CD4-positive, alpha-beta memory T cell (primary cell): ENCODE results near the gene FAM210A. TPM values are rescaled to one million over a fixed set of nuclear protein-coding genes. Genes with fewer than 3 reads are reported as not detected.
"Not testable (repeated sequence)": the region's sequence is repeated elsewhere in the genome, so short reads cannot be mapped to it uniquely, and the experiment has no call there.

Experiments used
- CTCF ChIA-PET: fragments of 350-600 bp; sonication (Branson Sonifier 250); formaldehyde crosslinking; loops from one replicate; lab custom pipeline; 2021; ENCODE audit warnings: inconsistent platforms; ENCODE audit not compliant: partially characterized antibody; lab: Charles Lee
- POLR2A ChIA-PET: fragments of 350-600 bp; sonication (Branson Sonifier 250); formaldehyde crosslinking; loops from one replicate; lab custom pipeline; 2021; ENCODE audit not compliant: partially characterized antibody; lab: Charles Lee
- DNase-seq, 5 donors: peaks; one replicate each; pipeline versions ENCODE4 v3.0.0 to v3.0.0-alpha.2; 2020 to 2022; ENCODE audit warnings: mixed read lengths in 1 of 5
- H3K27ac ChIP-seq: one replicate; pipeline ENCODE4 v1.7.0; 2013; ENCODE audit warnings: low read depth, low read length
- H3K27me3 ChIP-seq: 2 replicates; pipeline ENCODE4 v1.7.0; 2013; ENCODE audit warnings: mild to moderate bottlenecking, low read length, moderate library complexity; ENCODE audit not compliant: insufficient read depth
- H3K36me3 ChIP-seq: 2 replicates; pipeline ENCODE4 v1.7.0; 2013; ENCODE audit warnings: mild to moderate bottlenecking, low read length, moderate library complexity; ENCODE audit not compliant: insufficient read depth
- H3K4me1 ChIP-seq: 2 replicates; pipeline ENCODE4 v1.7.0; 2013; ENCODE audit warnings: mild to moderate bottlenecking, low read length, moderate library complexity; ENCODE audit not compliant: insufficient read depth
- H3K4me3 ChIP-seq, 2 donors: one replicate each; pipeline ENCODE4 v1.7.0; 2013; ENCODE audit warnings: low read length in 2 of 2, mild to moderate bottlenecking in 1 of 2
- H3K9me3 ChIP-seq, 2 donors: one replicate each; pipeline ENCODE4 v1.7.0; 2013; ENCODE audit warnings: low read length in 2 of 2, control low read depth in 1 of 2; ENCODE audit not compliant: control insufficient read depth in 1 of 2
- H3K27ac Mint-ChIP-seq, 7 donors: one replicate each; pipeline ENCODE4 v1.8.0; 2020 to 2021; ENCODE audit warnings: mixed read lengths in 7 of 7, mild to moderate bottlenecking in 6 of 7, inconsistent platforms in 3 of 7, moderate library complexity in 3 of 7
- H3K27me3 Mint-ChIP-seq, 2 donors: one replicate each; pipeline ENCODE4 v1.8.0; 2020 to 2021; ENCODE audit warnings: mixed read lengths in 2 of 2
- H3K36me3 Mint-ChIP-seq, 2 donors: one replicate each; pipeline ENCODE4 v1.8.0; 2020 to 2021; ENCODE audit warnings: mixed read lengths in 2 of 2, inconsistent platforms in 1 of 2, mild to moderate bottlenecking in 1 of 2
- H3K4me1 Mint-ChIP-seq, 4 donors: one replicate each; pipeline ENCODE4 v1.8.0; 2020 to 2021; ENCODE audit warnings: mixed read lengths in 4 of 4, mild to moderate bottlenecking in 1 of 4
- H3K4me3 Mint-ChIP-seq, 8 donors: one replicate each; pipeline ENCODE4 v1.8.0; 2020 to 2021; ENCODE audit warnings: mixed read lengths in 8 of 8, mild to moderate bottlenecking in 7 of 8, moderate library complexity in 6 of 8, inconsistent platforms in 3 of 8
- H3K9me3 Mint-ChIP-seq, 8 donors: one replicate each; pipeline ENCODE4 v1.8.0; 2020 to 2021; ENCODE audit warnings: mixed read lengths in 8 of 8, mild to moderate bottlenecking in 5 of 8, inconsistent platforms in 3 of 8, moderate library complexity in 1 of 8
- intact Hi-C: fragments of 100-400 bp; cut with micrococcal nuclease; formaldehyde crosslinking; loops from one replicate; pipeline ENCODE4 v1.15.1; 2023
- polyA plus RNA-seq, 2 donors: library from polyadenylated mRNA; unstranded; fragments of 300-500 nt; fragmentation: Illumina TruSeq; gene quantifications; one replicate each; pipeline ENCODE4 v1.2.3, GENCODE V29; 2021
- total RNA-seq, 2 experiments: library from RNA; stranded (reverse); gene quantifications; one replicate each; pipeline ENCODE4 v1.2.3, GENCODE V29; 2021

The FAM210A gene
- total and polyA plus RNA-seq, 4 experiments from 2014 or later: 9.4 to 13.7 (median 11.6) TPM

DNA sequence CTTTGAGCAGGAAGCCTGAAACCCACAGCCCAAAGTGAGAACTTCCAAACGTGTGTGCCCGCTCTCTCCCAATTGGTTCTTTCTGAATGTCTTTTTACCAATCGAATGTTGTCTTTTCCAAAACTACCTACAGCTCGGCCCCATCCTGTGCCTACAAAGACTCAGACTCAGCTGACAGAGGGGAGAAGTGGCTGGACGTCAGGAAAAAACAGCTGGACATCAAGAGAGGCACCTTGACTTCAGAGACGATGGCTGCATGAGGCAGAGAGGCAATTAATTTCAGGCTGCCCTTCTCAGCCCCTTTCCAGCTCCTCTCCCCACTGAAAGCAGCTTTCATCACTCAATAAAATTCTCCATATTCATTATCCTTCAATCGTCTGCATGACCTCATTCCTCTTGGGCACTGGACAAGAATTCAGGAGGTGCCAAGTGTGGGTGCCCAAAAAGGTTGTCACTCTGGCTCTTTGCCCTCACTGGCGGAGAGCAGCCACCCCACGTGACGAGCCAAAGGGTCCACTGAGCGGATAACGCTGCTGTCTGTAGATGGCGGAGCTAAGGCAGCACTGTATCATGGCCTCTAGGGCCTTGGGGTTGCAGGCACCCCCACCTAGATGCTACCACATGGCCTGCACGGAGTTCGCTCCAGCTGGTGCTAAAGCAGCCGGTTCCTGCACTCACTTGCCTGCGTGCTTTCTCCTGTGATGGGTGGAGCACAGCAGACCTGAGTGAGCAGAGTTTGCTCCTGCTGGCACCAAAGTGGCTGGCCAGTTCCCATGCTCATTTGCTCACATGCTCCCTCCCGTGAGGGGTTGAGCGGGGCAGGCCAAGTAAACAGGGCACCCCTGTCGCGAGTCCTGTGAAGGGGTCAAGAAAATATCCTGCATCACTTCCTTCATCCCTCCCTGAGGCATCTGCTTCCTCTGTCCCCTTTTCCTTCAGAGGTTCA is 37.9 kb downstream of the FAM210A start:
- POLR2A ChIA-PET: no interaction called here
- CTCF ChIA-PET: no interaction called here

GRCh38 chr18:13684546-13684945 is 41.8 kb downstream of the FAM210A start:
- Mint-ChIP-seq H3K27ac (no peak overlapping the region), H3K27me3 (no peaks in the 10 kb centered on the region), H3K4me1 (peaks cover 18 to 23% (median 21%) of the 10 kb centered on the region in 4 donors), H3K36me3 (peaks cover 8 to 11% of the 10 kb centered on the region in 2 donors), H3K9me3 (no peaks in the 10 kb centered on the region), H3K4me3 (no peak overlapping the region)
- Histone ChIP-seq H3K4me1 (no peaks in the 10 kb centered on the region), H3K36me3 (no peaks in the 10 kb centered on the region), H3K27ac (no peak overlapping the region), H3K9me3 (no peaks in the 10 kb centered on the region), H3K4me3 (no peak overlapping the region), H3K27me3 (no peaks in the 10 kb centered on the region)
- POLR2A ChIA-PET: no interaction called here
- CTCF ChIA-PET: no interaction called here
- intact Hi-C loops: no loop called here
- DNase-seq: no peak

More for the DNA sequence above, 37.9 kb downstream of the FAM210A start:
- H3K9me3 Mint-ChIP-seq: peaks cover 0 to 12% (median 8%) of the 10 kb centered on the region in 8 donors
- H3K27ac Mint-ChIP-seq: no peak overlapping the region
- DNase-seq: no peak
- peaks cover 0 to 18% of the 10 kb centered on the region in 2 donors for H3K36me3 Mint-ChIP-seq
- no peaks in the 10 kb centered on the region for H3K27me3 Mint-ChIP-seq
- peaks cover 23 to 33% (median 29%) of the 10 kb centered on the region in 4 donors for H3K4me1 Mint-ChIP-seq
- no peak overlapping the region for H3K27ac ChIP-seq
- no peaks in the 10 kb centered on the region for H3K4me1 ChIP-seq
- intact Hi-C loops: no loop called here
- no peaks in the 10 kb centered on the region for H3K36me3 ChIP-seq
- H3K4me3 ChIP-seq: no peak overlapping the region
- H3K9me3 ChIP-seq: no peaks in the 10 kb centered on the region
- H3K27me3 ChIP-seq: no peaks in the 10 kb centered on the region
- no peak overlapping the region for H3K4me3 Mint-ChIP-seq

- Mint-ChIP-seq H3K4me3 (no peak overlapping the region), H3K27ac (no peak overlapping the region), H3K27me3 (no peaks in the 10 kb centered on the region), H3K4me1 (peaks cover 3 to 12% (median 8%) of the 10 kb centered on the region in 4 donors), H3K36me3 (peaks cover 0 to 9% of the 10 kb centered on the region in 2 donors), H3K9me3 (no peaks in the 10 kb centered on the region)
- no peak overlapping the region for H3K27ac ChIP-seq
- H3K27me3 ChIP-seq: no peaks in the 10 kb centered on the region
- no peak for DNase-seq
- H3K36me3 ChIP-seq: no peaks in the 10 kb centered on the region
- H3K4me3 ChIP-seq: no peak overlapping the region
- ChIA-PET POLR2A (no interaction called here), CTCF (interaction anchor here (0.7 kb wide), 1 partner anchor 9 kb away, joined by 3 read pairs; no protein-coding TSS in a partner anchor)
- no peaks in the 10 kb centered on the region for H3K4me1 ChIP-seq
- no peaks in the 10 kb centered on the region for H3K9me3 ChIP-seq
- intact Hi-C loops: loop anchor here (2.0 kb wide), 1 partner anchor 465 kb away; no protein-coding TSS in a partner anchor
These were observed 44.7 kb downstream of the FAM210A start for GRCh38 chr18:13681701-13682100.

DNA sequence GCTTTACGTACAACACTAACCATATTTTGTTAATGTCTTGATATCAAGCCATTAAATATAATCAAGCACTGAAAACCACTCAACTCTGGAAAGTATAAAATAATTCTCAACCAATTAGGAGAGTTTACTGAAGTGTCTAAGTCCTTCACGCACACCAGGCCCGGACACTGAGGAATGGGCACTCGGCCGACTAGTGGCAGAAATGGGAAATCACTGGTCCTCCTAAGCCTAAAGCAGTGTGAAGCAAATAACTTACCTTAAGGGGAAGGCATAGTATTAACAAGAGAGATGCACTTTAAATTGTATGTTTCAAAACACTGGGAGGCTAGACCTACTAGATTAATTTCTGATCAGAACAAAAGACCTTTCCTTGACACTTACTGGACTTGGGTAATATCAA is 45.7 kb downstream of the FAM210A start:
- Histone ChIP-seq H3K4me1 (no peaks in the 10 kb centered on the region), H3K4me3 (no peak overlapping the region), H3K27me3 (no peaks in the 10 kb centered on the region), H3K9me3 (no peaks in the 10 kb centered on the region), H3K36me3 (no peaks in the 10 kb centered on the region), H3K27ac (no peak overlapping the region)
- Mint-ChIP-seq H3K27me3 (no peaks in the 10 kb centered on the region), H3K4me3 (no peak overlapping the region), H3K27ac (no peak overlapping the region), H3K9me3 (no peaks in the 10 kb centered on the region), H3K4me1 (peaks cover 0 to 11% (median 7%) of the 10 kb centered on the region in 4 donors), H3K36me3 (peaks cover 0 to 11% of the 10 kb centered on the region in 2 donors)
- ChIA-PET CTCF (interaction anchor here (1.0 kb wide), 1 partner anchor 465 kb away, joined by 3 read pairs; no protein-coding TSS in a partner anchor), POLR2A (no interaction called here)
- intact Hi-C loops: loop anchor here (2.0 kb wide), 1 partner anchor 464 kb away; no protein-coding TSS in a partner anchor
- DNase-seq: no peak

- H3K4me3 ChIP-seq, intact Hi-C loops, H3K9me3 ChIP-seq, H3K27ac Mint-ChIP-seq, H3K27ac ChIP-seq, H3K9me3 Mint-ChIP-seq, H3K27me3 ChIP-seq, POLR2A ChIA-PET, H3K4me3 Mint-ChIP-seq, H3K4me1 ChIP-seq, H3K36me3 ChIP-seq, DNase-seq, H3K4me1 Mint-ChIP-seq, H3K27me3 Mint-ChIP-seq: not testable (repeated sequence)
- CTCF ChIA-PET: interaction anchor here (1.2 kb wide), 1 partner anchor 9 kb away, joined by 3 read pairs; no protein-coding TSS in a partner anchor
- peaks cover 0 to 11% of the 10 kb centered on the region in 2 donors for H3K36me3 Mint-ChIP-seq
These were observed 49.0 kb downstream of the FAM210A start for GRCh38 chr18:13677350-13677749.

DNA sequence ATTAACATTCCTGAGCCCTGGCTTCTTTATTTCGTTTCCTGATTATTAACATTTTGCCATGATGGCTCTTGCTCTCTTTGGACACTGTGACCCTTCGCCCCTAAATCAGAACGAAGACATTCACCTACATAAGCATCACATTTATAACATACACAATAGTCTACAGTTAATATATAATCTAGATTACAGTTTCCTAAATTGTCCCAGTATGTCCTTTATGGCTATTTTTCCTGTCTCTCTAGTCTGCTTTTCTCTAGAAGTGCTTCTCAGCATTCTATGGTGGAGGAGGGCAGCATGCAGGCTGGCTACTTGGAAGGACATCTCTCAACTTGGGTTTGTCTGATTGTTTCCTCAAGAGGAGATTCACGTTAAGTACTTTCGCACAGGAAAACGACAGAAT is 49.9 kb downstream of the FAM210A start:
- H3K27me3 Mint-ChIP-seq: no peaks in the 10 kb centered on the region
- ChIA-PET POLR2A (no interaction called here), CTCF (no interaction called here)
- peaks cover 0 to 10% of the 10 kb centered on the region in 2 donors for H3K36me3 Mint-ChIP-seq
- Histone ChIP-seq H3K27me3 (no peaks in the 10 kb centered on the region), H3K9me3 (no peaks in the 10 kb centered on the region), H3K4me1 (no peaks in the 10 kb centered on the region), H3K36me3 (no peaks in the 10 kb centered on the region), H3K27ac (no peak overlapping the region), H3K4me3 (no peak overlapping the region)
- H3K27ac Mint-ChIP-seq: peak overlapping the region in 1 of 7 donors; percentile 9
- no peak overlapping the region for H3K4me3 Mint-ChIP-seq
- H3K4me1 Mint-ChIP-seq: peaks cover 0 to 3% (median under 1%) of the 10 kb centered on the region in 4 donors
- no peaks in the 10 kb centered on the region for H3K9me3 Mint-ChIP-seq
- intact Hi-C loops: no loop called here
- no peak for DNase-seq

DNA sequence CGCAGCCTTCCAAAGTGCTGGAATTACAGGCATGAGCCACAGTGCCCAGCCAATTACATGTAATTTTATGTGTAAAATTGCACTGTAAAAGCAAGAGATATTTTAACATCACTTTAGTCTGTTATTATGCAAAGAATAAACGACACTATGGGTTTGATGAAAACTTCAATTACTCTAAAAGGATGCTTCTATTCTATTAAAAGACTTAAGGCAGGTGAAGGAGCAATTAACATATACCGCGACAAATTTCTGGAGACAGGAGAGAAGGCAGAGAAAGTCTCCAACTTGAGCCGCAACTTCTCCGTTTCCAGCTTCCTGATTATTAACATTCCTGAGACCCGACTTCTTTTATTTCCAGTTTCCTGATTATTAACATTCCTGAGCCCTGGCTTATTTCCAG is 53.7 kb downstream of the FAM210A start:
- Histone ChIP-seq H3K4me1 (no peaks in the 10 kb centered on the region), H3K9me3 (no peaks in the 10 kb centered on the region), H3K4me3 (no peak overlapping the region), H3K27me3 (no peaks in the 10 kb centered on the region), H3K27ac (no peak overlapping the region), H3K36me3 (no peaks in the 10 kb centered on the region)
- H3K4me1 Mint-ChIP-seq: peaks cover 0 to 3% (median under 1%) of the 10 kb centered on the region in 4 donors
- intact Hi-C loops: no loop called here
- DNase-seq: no peak
- peaks cover 18% of the 10 kb centered on the region in 2 donors for H3K36me3 Mint-ChIP-seq
- H3K9me3 Mint-ChIP-seq: no peaks in the 10 kb centered on the region
- ChIA-PET CTCF (no interaction called here), POLR2A (no interaction called here)
- no peaks in the 10 kb centered on the region for H3K27me3 Mint-ChIP-seq
- H3K4me3 Mint-ChIP-seq: no peak overlapping the region
- H3K27ac Mint-ChIP-seq: no peak overlapping the region
